ENCODE results near the gene CLSTN2. TPM values are rescaled to one million over a fixed set of nuclear protein-coding genes. Genes with fewer than 3 reads are reported as not detected.
"Not testable (repeated sequence)": the region's sequence is repeated elsewhere in the genome, so short reads cannot be mapped to it uniquely, and the experiment has no call there.

The CLSTN2 gene
- polyA plus RNA-seq, 1 experiment = 0.04 TPM

- H3K27me3 ChIP-seq (ENCODE audit: control insufficient read depth, insufficient read depth, low read length) = no peaks in the 10 kb centered on the region
- ChIA-PET CTCF (no interaction called here), POLR2A (no interaction called here)
- no peaks in the 10 kb centered on the region for H3K9me3 ChIP-seq (ENCODE audit: control insufficient read depth, insufficient read depth, low read length)
- no peak for TF ChIP-seq CTCF (IDR thresholded peaks at IDR 0.05; ENCODE audit: low read depth, low read length)
- DNase-seq (ENCODE audit: low read depth, low spot score) = no peak
- H3K27ac ChIP-seq (ENCODE audit: low read depth, low read length) = no peak overlapping the region
- H3K4me3 ChIP-seq (ENCODE audit: low read depth, low read length) = no peak overlapping the region
Observed at GRCh38 chr3:140416666-140417065, 481.7 kb downstream of the CLSTN2 start.

- CTCF ChIA-PET = no interaction called here
- Histone ChIP-seq H3K27me3 (ENCODE audit: control insufficient read depth, insufficient read depth, low read length) (no peaks in the 10 kb centered on the region), H3K9me3 (ENCODE audit: control insufficient read depth, insufficient read depth, low read length) (no peaks in the 10 kb centered on the region), H3K4me3 (ENCODE audit: low read depth, low read length) (no peak overlapping the region), H3K27ac (ENCODE audit: low read depth, low read length) (no peak overlapping the region)
- DNase-seq (ENCODE audit: low read depth, low spot score) = peak; percentile 1
- POLR2A ChIA-PET = no interaction called here
- TF ChIP-seq CTCF (IDR thresholded peaks at IDR 0.05; ENCODE audit: low read depth, low read length) = no peak
Observed at GRCh38 chr3:140420621-140421357, 485.8 kb downstream of the CLSTN2 start.

GRCh38 chr3:140421884-140422283 is 486.9 kb downstream of the CLSTN2 start:
- H3K27me3 ChIP-seq (ENCODE audit: control insufficient read depth, insufficient read depth, low read length) = no peaks in the 10 kb centered on the region
- no peak for DNase-seq (ENCODE audit: low read depth, low spot score)
- no peak for TF ChIP-seq CTCF (IDR thresholded peaks at IDR 0.05; ENCODE audit: low read depth, low read length)
- no peaks in the 10 kb centered on the region for H3K9me3 ChIP-seq (ENCODE audit: control insufficient read depth, insufficient read depth, low read length)
- H3K4me3 ChIP-seq (ENCODE audit: low read depth, low read length) = no peak overlapping the region
- ChIA-PET POLR2A (no interaction called here), CTCF (no interaction called here)
- no peak overlapping the region for H3K27ac ChIP-seq (ENCODE audit: low read depth, low read length)

- no peak overlapping the region for H3K27ac ChIP-seq (ENCODE audit: low read depth, low read length)
- H3K9me3 ChIP-seq (ENCODE audit: control insufficient read depth, insufficient read depth, low read length) = no peaks in the 10 kb centered on the region
- ChIA-PET POLR2A (no interaction called here), CTCF (no interaction called here)
- TF ChIP-seq CTCF (IDR thresholded peaks at IDR 0.05; ENCODE audit: low read depth, low read length) = no peak
- H3K27me3 ChIP-seq (ENCODE audit: control insufficient read depth, insufficient read depth, low read length) = no peaks in the 10 kb centered on the region
- no peak overlapping the region for H3K4me3 ChIP-seq (ENCODE audit: low read depth, low read length)
- no peak for DNase-seq (ENCODE audit: low read depth, low spot score)
Observed at GRCh38 chr3:140423146-140423545, 488.2 kb downstream of the CLSTN2 start.

- H3K9me3 ChIP-seq (ENCODE audit: control insufficient read depth, insufficient read depth, low read length); POLR2A ChIA-PET; H3K27ac ChIP-seq (ENCODE audit: low read depth, low read length); H3K27me3 ChIP-seq (ENCODE audit: control insufficient read depth, insufficient read depth, low read length); DNase-seq (ENCODE audit: low read depth, low spot score); H3K4me3 ChIP-seq (ENCODE audit: low read depth, low read length); CTCF ChIA-PET: not testable (repeated sequence)
Observed at GRCh38 chr3:140423574-140423973, 488.6 kb downstream of the CLSTN2 start.
